DND-41 (cell line): ENCODE measurements around the gene CD86.

Experiments used
- ATAC-seq: fragments of 200-7000 bp; cut with Tn5 transposase; 3 replicates; pipeline ENCODE4 v1.9.1; 2021; ENCODE audit warnings: low read depth; ENCODE audit not compliant: insufficient read depth
- DNase-seq: peaks from one replicate; pipeline ENCODE4 v3.0.0-alpha.2; 2020
- H2AFZ ChIP-seq: 2 replicates; pipeline ENCODE4 v1.6.0; 2012; ENCODE audit warnings: low read depth, low read length
- H3K27ac ChIP-seq: 2 replicates; pipeline ENCODE4 v1.5.1; 2012; ENCODE audit warnings: low read length, inconsistent platforms
- H3K27me3 ChIP-seq: fragments of 200-600 bp; sonication (generic); 2 replicates; pipeline ENCODE4 v1.6.0; 2012; ENCODE audit warnings: low read length, mild to moderate bottlenecking, inconsistent platforms; ENCODE audit not compliant: insufficient read depth, poor library complexity
- H3K36me3 ChIP-seq: 2 replicates; pipeline ENCODE4 v1.5.1; 2012; ENCODE audit warnings: low read length, inconsistent platforms; ENCODE audit not compliant: insufficient read depth
- H3K4me1 ChIP-seq: 2 replicates; pipeline ENCODE4 v1.5.1; 2012; ENCODE audit warnings: mild to moderate bottlenecking, low read length; ENCODE audit not compliant: insufficient read depth
- H3K4me2 ChIP-seq: 2 replicates; pipeline ENCODE4 v1.6.0; 2012; ENCODE audit warnings: mild to moderate bottlenecking, moderate library complexity, low read length, inconsistent platforms; ENCODE audit not compliant: insufficient read depth
- H3K4me3 ChIP-seq, 2 experiments: fragments of 200-600 bp in 1 of 2; shearing (Covaris generic) in 1 of 2; 2 replicates each; pipeline ENCODE4 v1.5.1; 2012 to 2016; ENCODE audit warnings: inconsistent platforms in 2 of 2, low read length in 2 of 2, mild to moderate bottlenecking in 2 of 2, low read depth in 1 of 2, moderate library complexity in 1 of 2
- H3K79me2 ChIP-seq: 2 replicates; pipeline ENCODE4 v1.6.0; 2012; ENCODE audit warnings: low read length, inconsistent platforms; ENCODE audit not compliant: insufficient read depth
- H3K9ac ChIP-seq: 2 replicates; pipeline ENCODE4 v1.6.0; 2012; ENCODE audit warnings: low read depth, mild to moderate bottlenecking, inconsistent platforms, low read length, moderate library complexity
- H3K9me3 ChIP-seq: 2 replicates; pipeline ENCODE4 v1.5.1; 2012; ENCODE audit warnings: low read length, moderate library complexity, mild to moderate bottlenecking, inconsistent platforms; ENCODE audit not compliant: insufficient read depth, severe bottlenecking
- H4K20me1 ChIP-seq: 2 replicates; pipeline ENCODE4 v1.6.0; 2012; ENCODE audit warnings: low read length; ENCODE audit not compliant: insufficient read depth
- CTCF ChIP-seq: IDR thresholded peaks from 2 replicates; pipeline ENCODE4 v1.5.1; 2012; ENCODE audit warnings: borderline replicate concordance, low read length, moderate library complexity, mild to moderate bottlenecking; ENCODE audit not compliant: poor library complexity, severe bottlenecking; ENCODE audit errors: extremely low read depth
- EZH2 ChIP-seq: IDR thresholded peaks from 3 replicates; pipeline ENCODE4 v1.6.1; 2012; ENCODE audit warnings: borderline replicate concordance, low read depth, mild to moderate bottlenecking, moderate library complexity, low read length, inconsistent platforms; ENCODE audit not compliant: severe bottlenecking

The CD86 gene

DNA sequence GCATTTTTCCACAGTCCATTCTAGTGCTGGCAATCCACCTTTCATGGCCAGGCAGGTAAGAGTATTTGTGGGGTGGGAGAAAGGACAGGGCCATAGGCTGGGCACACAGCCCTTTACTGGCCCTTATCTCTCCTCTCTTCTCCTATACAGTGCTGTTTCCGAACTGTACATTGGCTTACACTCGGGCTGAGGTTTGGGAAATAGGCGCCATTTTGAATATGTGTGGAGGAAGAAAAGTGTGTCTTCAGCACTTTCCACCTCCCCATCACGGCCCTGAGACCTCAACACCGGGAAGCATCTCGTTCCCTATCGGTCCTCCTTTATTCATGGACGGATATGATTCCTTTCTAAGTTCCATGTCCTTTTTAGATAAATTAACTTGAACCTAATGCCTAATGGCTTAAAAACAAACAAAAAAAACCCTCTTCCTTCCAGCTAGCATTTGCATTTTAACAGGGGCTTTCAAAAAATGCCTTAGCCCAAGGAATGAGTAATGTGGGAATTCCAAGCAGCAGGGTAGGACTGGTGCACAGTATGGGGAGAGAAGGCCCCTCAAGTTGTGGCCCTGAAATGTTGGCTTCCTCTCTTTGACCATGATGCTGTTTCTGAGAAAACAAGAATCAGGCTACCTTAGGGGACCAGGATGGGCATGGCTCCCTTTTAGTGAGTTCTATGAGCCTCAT lies 24.5 kb downstream of the CD86 start:
- no peak overlapping the region for H3K4me3 ChIP-seq
- no peak for TF ChIP-seq EZH2
- peaks cover 8% of the 10 kb centered on the region for H3K27me3 ChIP-seq
- H3K27ac ChIP-seq, result no peak overlapping the region
- H3K79me2 ChIP-seq, result no peaks in the 10 kb centered on the region
- no peaks in the 10 kb centered on the region for H3K36me3 ChIP-seq
- DNase-seq, result no peak
- no peak overlapping the region for H3K4me2 ChIP-seq
- H3K9ac ChIP-seq, result no peak overlapping the region
- no peaks in the 10 kb centered on the region for H3K4me1 ChIP-seq
- no peaks in the 10 kb centered on the region for H4K20me1 ChIP-seq
- H3K9me3 ChIP-seq, result no peaks in the 10 kb centered on the region
- H2AFZ ChIP-seq, result no peak overlapping the region
- no peak for ATAC-seq

GRCh38 chr3:122080207-122080587 lies 25.0 kb downstream of the CD86 start:
- H4K20me1 ChIP-seq, result no peaks in the 10 kb centered on the region
- no peak overlapping the region for H3K9ac ChIP-seq
- DNase-seq (no peak), ATAC-seq (no peak)
- H3K4me2 ChIP-seq, result no peak overlapping the region
- H2AFZ ChIP-seq, result no peak overlapping the region
- H3K36me3 ChIP-seq, result no peaks in the 10 kb centered on the region
- H3K27me3 ChIP-seq, result peaks cover 8% of the 10 kb centered on the region
- no peaks in the 10 kb centered on the region for H3K9me3 ChIP-seq
- H3K4me3 ChIP-seq, result no peak overlapping the region
- H3K27ac ChIP-seq, result no peak overlapping the region
- TF ChIP-seq CTCF (no peak), EZH2 (no peak)
- H3K4me1 ChIP-seq, result no peaks in the 10 kb centered on the region
- no peaks in the 10 kb centered on the region for H3K79me2 ChIP-seq

GRCh38 chr3:122081543-122082247 lies 26.5 kb downstream of the CD86 start:
- TF ChIP-seq EZH2 (no peak), CTCF (no peak)
- Histone ChIP-seq H2AFZ (no peak overlapping the region), H3K9ac (no peak overlapping the region), H3K79me2 (no peaks in the 10 kb centered on the region), H3K36me3 (no peaks in the 10 kb centered on the region), H3K9me3 (no peaks in the 10 kb centered on the region), H3K4me2 (no peak overlapping the region), H3K27ac (no peak overlapping the region), H3K4me3 (no peak overlapping the region), H3K4me1 (no peaks in the 10 kb centered on the region), H3K27me3 (peaks cover 8% of the 10 kb centered on the region), H4K20me1 (no peaks in the 10 kb centered on the region)
- ATAC-seq, result no peak
- no peak for DNase-seq

GRCh38 chr3:122082357-122082756 lies 27.2 kb downstream of the CD86 start:
- H3K79me2 ChIP-seq, result no peaks in the 10 kb centered on the region

More at GRCh38 chr3:122082357-122082756, 27.2 kb downstream of the CD86 start:
- H3K4me2 ChIP-seq, result no peak overlapping the region
- TF ChIP-seq CTCF, result no peak
- TF ChIP-seq EZH2, result no peak
- no peaks in the 10 kb centered on the region for H3K36me3 ChIP-seq
- peaks cover 8% of the 10 kb centered on the region for H3K27me3 ChIP-seq
- no peaks in the 10 kb centered on the region for H3K9me3 ChIP-seq
- H3K4me1 ChIP-seq, result no peaks in the 10 kb centered on the region
- no peak overlapping the region for H3K9ac ChIP-seq
- DNase-seq (no peak), ATAC-seq (no peak)
- H3K4me3 ChIP-seq, result no peak overlapping the region
- H2AFZ ChIP-seq, result no peak overlapping the region
- no peak overlapping the region for H3K27ac ChIP-seq
- no peaks in the 10 kb centered on the region for H4K20me1 ChIP-seq
